ENCODE results near the gene RASL12. TPM values are rescaled to one million over a fixed set of nuclear protein-coding genes. Genes with fewer than 3 reads are reported as not detected.

Gene RASL12, protein sequence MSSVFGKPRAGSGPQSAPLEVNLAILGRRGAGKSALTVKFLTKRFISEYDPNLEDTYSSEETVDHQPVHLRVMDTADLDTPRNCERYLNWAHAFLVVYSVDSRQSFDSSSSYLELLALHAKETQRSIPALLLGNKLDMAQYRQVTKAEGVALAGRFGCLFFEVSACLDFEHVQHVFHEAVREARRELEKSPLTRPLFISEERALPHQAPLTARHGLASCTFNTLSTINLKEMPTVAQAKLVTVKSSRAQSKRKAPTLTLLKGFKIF
- not detected for total RNA-seq (2021; fragmentation: NEBNext Ultra II Directional; extraction: Animal tissue kit (Norgen Biotek cat#: 25700))
- long read RNA-seq = 0 reads

GRCh38 chr15:65067645-65068402 lies at the start of gene RASL12:
Gene RASL12, minus strand, starts transcription at chr15:65067991. Its CDS starts 156 bp downstream, at chr15:65067835.
- Mint-ChIP-seq H3K27ac (no peak within 1 kb of the TSS), H3K27me3 (ENCODE audit: insufficient read depth) (peaks cover 23% of the 10 kb centered on the region)

GRCh38 chr15:65115542-65115941 lies 47.8 kb upstream of the RASL12 start:
- TF ChIP-seq, protein P1, sequence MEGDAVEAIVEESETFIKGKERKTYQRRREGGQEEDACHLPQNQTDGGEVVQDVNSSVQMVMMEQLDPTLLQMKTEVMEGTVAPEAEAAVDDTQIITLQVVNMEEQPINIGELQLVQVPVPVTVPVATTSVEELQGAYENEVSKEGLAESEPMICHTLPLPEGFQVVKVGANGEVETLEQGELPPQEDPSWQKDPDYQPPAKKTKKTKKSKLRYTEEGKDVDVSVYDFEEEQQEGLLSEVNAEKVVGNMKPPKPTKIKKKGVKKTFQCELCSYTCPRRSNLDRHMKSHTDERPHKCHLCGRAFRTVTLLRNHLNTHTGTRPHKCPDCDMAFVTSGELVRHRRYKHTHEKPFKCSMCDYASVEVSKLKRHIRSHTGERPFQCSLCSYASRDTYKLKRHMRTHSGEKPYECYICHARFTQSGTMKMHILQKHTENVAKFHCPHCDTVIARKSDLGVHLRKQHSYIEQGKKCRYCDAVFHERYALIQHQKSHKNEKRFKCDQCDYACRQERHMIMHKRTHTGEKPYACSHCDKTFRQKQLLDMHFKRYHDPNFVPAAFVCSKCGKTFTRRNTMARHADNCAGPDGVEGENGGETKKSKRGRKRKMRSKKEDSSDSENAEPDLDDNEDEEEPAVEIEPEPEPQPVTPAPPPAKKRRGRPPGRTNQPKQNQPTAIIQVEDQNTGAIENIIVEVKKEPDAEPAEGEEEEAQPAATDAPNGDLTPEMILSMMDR (IDR thresholded peaks at IDR 0.05) = no peak
- Mint-ChIP-seq H3K4me3 (no peak overlapping the region), H3K27ac (peak overlapping the region; percentile 28; the same call in 1 of the 2 replicates), H3K4me1 (ENCODE audit: low read depth) (peaks cover 14% of the 10 kb centered on the region; the same call in 1 of the 2 replicates), H3K9me3 (no peaks in the 10 kb centered on the region), H3K27me3 (ENCODE audit: insufficient read depth) (peaks cover 1% of the 10 kb centered on the region), H3K36me3 (ENCODE audit: low read depth) (peaks cover 25% of the 10 kb centered on the region)
- DNase-seq = no peak

More at GRCh38 chr15:65067645-65068402, at the start of gene RASL12:
- Mint-ChIP-seq H3K36me3 (ENCODE audit: low read depth) (no peaks in the 10 kb centered on the region), H3K4me1 (ENCODE audit: low read depth) (peaks cover 25% of the 10 kb centered on the region), H3K9me3 (no peaks in the 10 kb centered on the region), H3K4me3 (no peak within 1 kb of the TSS; the same call in 1 of the 2 replicates)
- no peak for DNase-seq
- TF ChIP-seq, protein P1 (IDR thresholded peaks at IDR 0.05) = no peak

DNA sequence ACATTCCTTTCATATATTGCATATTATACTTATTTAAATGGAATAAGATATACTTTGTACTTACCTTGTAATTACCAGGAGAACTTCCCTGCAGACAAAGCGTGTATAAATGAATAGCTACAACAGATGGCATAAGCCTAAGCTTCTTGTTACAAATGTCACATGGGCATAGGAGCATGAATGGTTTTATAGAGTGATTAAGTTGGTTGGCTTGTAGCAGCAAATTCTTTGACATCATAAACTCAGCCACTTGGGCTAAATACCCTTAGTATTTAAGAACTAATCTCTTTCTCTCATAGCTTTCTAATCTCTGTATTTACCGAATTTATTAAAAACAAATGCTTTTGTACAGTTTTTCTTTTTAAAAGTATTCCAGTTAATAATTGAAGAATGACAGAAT lies 47.3 kb upstream of the RASL12 start, which contains the start of gene UBAP1L:
Gene UBAP1L, minus strand, starts transcription at position 115 of the 400 bp plus-strand sequence. CDS start 8,985 bp downstream, outside the sequence.
- TF ChIP-seq, protein P1 (IDR thresholded peaks at IDR 0.05) = no peak
- peaks cover 1% of the 10 kb centered on the region for H3K27me3 Mint-ChIP-seq (ENCODE audit: insufficient read depth)
- no peaks in the 10 kb centered on the region for H3K9me3 Mint-ChIP-seq
- H3K27ac Mint-ChIP-seq = peak within 1 kb of the TSS; percentile 28; the same call in 1 of the 2 replicates
- peaks cover 25% of the 10 kb centered on the region for H3K36me3 Mint-ChIP-seq (ENCODE audit: low read depth)
- H3K4me1 Mint-ChIP-seq (ENCODE audit: low read depth) = peaks cover 16% of the 10 kb centered on the region; the same call in 1 of the 2 replicates
- DNase-seq = peak; percentile 18
- no peak within 1 kb of the TSS for H3K4me3 Mint-ChIP-seq

- H3K4me1 Mint-ChIP-seq (ENCODE audit: low read depth) = peaks cover 13% of the 10 kb centered on the region; the same call in 1 of the 2 replicates
- H3K9me3 Mint-ChIP-seq = no peaks in the 10 kb centered on the region
- TF ChIP-seq, protein P1 (IDR thresholded peaks at IDR 0.05) = no peak
- DNase-seq = peak; percentile 31
- no peak overlapping the region for H3K4me3 Mint-ChIP-seq
- H3K27ac Mint-ChIP-seq = peak overlapping the region; percentile 46; the same call in 1 of the 2 replicates
- H3K36me3 Mint-ChIP-seq (ENCODE audit: low read depth) = peaks cover 6% of the 10 kb centered on the region; the same call in 1 of the 2 replicates
- no peaks in the 10 kb centered on the region; the same call in 1 of the 2 replicates for H3K27me3 Mint-ChIP-seq (ENCODE audit: insufficient read depth)
Measured at GRCh38 chr15:65110676-65111292, 43.0 kb upstream of the RASL12 start.

DNA sequence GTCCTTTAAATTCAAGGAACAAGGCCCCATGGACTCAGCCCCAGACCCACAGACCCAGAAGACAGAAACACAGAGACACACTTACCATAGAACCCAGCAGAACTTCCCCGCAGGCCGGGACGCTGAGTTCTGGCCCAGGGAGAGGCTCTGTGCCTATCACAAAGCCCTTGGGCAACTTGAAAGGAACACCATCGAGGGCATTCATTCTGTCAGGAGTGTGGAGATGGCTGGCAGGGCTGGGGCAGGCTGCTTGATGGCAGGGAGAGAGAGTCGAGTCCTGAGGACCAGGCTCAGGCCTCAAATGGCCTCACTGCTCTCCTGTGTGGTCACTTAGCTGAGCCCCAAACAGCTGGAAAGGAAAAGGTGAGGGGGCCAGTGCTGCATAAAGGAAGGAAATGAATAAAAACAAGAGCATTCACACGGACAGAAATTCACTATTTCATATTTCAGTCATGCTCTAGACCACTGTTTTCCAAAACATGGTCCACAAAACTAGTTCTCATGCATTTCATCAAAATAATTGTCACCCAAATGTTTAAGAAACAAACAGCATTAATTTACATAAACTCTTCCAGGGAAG lies 38.3 kb upstream of the RASL12 start:
- TF ChIP-seq, protein P1 (IDR thresholded peaks at IDR 0.05) = no peak
- Mint-ChIP-seq H3K4me1 (ENCODE audit: low read depth) (peaks cover 7% of the 10 kb centered on the region; the same call in 1 of the 2 replicates), H3K27ac (no peak overlapping the region), H3K9me3 (no peaks in the 10 kb centered on the region), H3K27me3 (ENCODE audit: insufficient read depth) (no peaks in the 10 kb centered on the region; the same call in 1 of the 2 replicates), H3K4me3 (no peak overlapping the region), H3K36me3 (ENCODE audit: low read depth) (peaks cover 10% of the 10 kb centered on the region)
- DNase-seq = no peak

All from HFFc6 (cell line).